ENCODE measurements around the gene TMEM171. TPM values are rescaled to one million over a fixed set of nuclear protein-coding genes. Genes with fewer than 3 reads are reported as not detected.

The TMEM171 gene
- total and polyA plus RNA-seq, 9 of the 15 experiments (the other 6 are each of a cell fraction or from before 2014, with no cell fraction given), result 0.08 TPM; not detected in 8

DNA sequence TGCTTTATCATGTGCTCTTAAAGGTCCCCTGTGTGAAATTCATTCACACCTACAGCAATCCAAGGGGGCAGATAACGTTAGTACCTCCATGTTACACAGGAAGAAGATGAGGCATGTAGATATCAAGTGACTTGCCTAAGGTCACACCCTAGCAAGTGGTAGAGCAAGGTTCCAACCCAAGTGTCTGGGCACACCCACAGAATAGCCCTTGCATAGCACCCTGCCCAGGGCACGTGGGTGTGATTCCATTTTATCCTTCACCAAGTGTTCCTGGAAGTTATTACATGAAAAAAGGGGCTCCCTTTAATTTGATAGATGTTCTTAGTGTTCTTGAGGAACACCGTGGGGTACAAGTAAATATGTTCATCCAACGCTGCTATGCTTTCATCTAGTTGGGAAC is 4.9 kb downstream of the TMEM171 start:
- no peak overlapping the region for H3K27ac ChIP-seq (ENCODE audit: extremely low read depth, low read depth, low read length)
- H3K36me3 ChIP-seq (ENCODE audit: control insufficient read depth, insufficient read depth, low read length), result no peaks in the 10 kb centered on the region
- WGBS (ENCODE audit: insufficient coverage, low coverage, missing lambda C conversion rate), result 0% methylated on average over 4 of the region's 4 CpGs
- POLR2A ChIA-PET, result interaction anchor here (0.7 kb wide), 1 partner anchor 95 kb away, joined by 3 read pairs; no protein-coding TSS in a partner anchor
- FAIRE-seq, result no peak
- peaks cover 23 to 48% of the 10 kb centered on the region in 2 experiments for H3K27me3 ChIP-seq (ENCODE audit: control insufficient read depth in 2 of 2, insufficient read depth in 2 of 2, low read length in 2 of 2)
- CTCF ChIA-PET (ENCODE audit: low intra/inter-chr PET ratio), result interaction anchor here (0.6 to 0.7 kb wide), 2 partner anchors 11 to 230 kb away, joined by 3 to 4 read pairs; no protein-coding TSS in a partner anchor
- no peak for ATAC-seq
- no peak overlapping the region for H3K9ac ChIP-seq (ENCODE audit: insufficient read depth in 1 of 2, low read depth in 2 of 2, low read length in 2 of 2)
- no peak for DNase-seq (ENCODE audit: extremely low read depth in 1 of 4, low spot score in 3 of 4)
- no peak overlapping the region for H3K4me2 ChIP-seq (ENCODE audit: insufficient read depth, low read length)
- intact Hi-C loops (cut with micrococcal nuclease) (no loop called here), in situ Hi-C loops (cut with MboI) (no loop called here)
- no peak for TF ChIP-seq FOXP1 (CRISPR knock-in tag; IDR thresholded peaks at IDR 0.05)
- TF ChIP-seq TEAD1 (CRISPR knock-in tag; IDR thresholded peaks at IDR 0.05), result no peak
- TF ChIP-seq SMAD3 (CRISPR knock-in tag; conservative IDR thresholded peaks at IDR 0.05), result no peak
- no peak for TF ChIP-seq TBL1XR1 (IDR thresholded peaks at IDR 0.05; ENCODE audit: low read length in 2 of 2)
- TF ChIP-seq, protein P1, sequence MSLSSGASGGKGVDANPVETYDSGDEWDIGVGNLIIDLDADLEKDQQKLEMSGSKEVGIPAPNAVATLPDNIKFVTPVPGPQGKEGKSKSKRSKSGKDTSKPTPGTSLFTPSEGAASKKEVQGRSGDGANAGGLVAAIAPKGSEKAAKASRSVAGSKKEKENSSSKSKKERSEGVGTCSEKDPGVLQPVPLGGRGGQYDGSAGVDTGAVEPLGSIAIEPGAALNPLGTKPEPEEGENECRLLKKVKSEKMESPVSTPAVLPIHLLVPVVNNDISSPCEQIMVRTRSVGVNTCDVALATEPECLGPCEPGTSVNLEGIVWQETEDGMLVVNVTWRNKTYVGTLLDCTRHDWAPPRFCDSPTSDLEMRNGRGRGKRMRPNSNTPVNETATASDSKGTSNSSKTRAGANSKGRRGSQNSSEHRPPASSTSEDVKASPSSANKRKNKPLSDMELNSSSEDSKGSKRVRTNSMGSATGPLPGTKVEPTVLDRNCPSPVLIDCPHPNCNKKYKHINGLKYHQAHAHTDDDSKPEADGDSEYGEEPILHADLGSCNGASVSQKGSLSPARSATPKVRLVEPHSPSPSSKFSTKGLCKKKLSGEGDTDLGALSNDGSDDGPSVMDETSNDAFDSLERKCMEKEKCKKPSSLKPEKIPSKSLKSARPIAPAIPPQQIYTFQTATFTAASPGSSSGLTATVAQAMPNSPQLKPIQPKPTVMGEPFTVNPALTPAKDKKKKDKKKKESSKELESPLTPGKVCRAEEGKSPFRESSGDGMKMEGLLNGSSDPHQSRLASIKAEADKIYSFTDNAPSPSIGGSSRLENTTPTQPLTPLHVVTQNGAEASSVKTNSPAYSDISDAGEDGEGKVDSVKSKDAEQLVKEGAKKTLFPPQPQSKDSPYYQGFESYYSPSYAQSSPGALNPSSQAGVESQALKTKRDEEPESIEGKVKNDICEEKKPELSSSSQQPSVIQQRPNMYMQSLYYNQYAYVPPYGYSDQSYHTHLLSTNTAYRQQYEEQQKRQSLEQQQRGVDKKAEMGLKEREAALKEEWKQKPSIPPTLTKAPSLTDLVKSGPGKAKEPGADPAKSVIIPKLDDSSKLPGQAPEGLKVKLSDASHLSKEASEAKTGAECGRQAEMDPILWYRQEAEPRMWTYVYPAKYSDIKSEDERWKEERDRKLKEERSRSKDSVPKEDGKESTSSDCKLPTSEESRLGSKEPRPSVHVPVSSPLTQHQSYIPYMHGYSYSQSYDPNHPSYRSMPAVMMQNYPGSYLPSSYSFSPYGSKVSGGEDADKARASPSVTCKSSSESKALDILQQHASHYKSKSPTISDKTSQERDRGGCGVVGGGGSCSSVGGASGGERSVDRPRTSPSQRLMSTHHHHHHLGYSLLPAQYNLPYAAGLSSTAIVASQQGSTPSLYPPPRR (CRISPR knock-in tag; IDR thresholded peaks at IDR 0.05; ENCODE audit: borderline replicate concordance), result no peak
- TF ChIP-seq, protein P2, sequence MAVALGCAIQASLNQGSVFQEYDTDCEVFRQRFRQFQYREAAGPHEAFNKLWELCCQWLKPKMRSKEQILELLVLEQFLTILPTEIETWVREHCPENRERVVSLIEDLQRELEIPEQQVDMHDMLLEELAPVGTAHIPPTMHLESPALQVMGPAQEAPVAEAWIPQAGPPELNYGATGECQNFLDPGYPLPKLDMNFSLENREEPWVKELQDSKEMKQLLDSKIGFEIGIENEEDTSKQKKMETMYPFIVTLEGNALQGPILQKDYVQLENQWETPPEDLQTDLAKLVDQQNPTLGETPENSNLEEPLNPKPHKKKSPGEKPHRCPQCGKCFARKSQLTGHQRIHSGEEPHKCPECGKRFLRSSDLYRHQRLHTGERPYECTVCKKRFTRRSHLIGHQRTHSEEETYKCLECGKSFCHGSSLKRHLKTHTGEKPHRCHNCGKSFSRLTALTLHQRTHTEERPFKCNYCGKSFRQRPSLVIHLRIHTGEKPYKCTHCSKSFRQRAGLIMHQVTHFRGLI (CRISPR knock-in tag; IDR thresholded peaks at IDR 0.05), result no peak
- no peak for TF ChIP-seq ZNF212 (CRISPR knock-in tag; IDR thresholded peaks at IDR 0.05)
- TF ChIP-seq RBBP5 (IDR thresholded peaks at IDR 0.05; ENCODE audit: borderline replicate concordance, insufficient read depth, low read length, poor library complexity, severe bottlenecking), result no peak
- TF ChIP-seq NFRKB (IDR thresholded peaks at IDR 0.05; ENCODE audit: low read depth), result no peak
- TF ChIP-seq, protein P3, sequence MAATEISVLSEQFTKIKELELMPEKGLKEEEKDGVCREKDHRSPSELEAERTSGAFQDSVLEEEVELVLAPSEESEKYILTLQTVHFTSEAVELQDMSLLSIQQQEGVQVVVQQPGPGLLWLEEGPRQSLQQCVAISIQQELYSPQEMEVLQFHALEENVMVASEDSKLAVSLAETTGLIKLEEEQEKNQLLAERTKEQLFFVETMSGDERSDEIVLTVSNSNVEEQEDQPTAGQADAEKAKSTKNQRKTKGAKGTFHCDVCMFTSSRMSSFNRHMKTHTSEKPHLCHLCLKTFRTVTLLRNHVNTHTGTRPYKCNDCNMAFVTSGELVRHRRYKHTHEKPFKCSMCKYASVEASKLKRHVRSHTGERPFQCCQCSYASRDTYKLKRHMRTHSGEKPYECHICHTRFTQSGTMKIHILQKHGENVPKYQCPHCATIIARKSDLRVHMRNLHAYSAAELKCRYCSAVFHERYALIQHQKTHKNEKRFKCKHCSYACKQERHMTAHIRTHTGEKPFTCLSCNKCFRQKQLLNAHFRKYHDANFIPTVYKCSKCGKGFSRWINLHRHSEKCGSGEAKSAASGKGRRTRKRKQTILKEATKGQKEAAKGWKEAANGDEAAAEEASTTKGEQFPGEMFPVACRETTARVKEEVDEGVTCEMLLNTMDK (IDR thresholded peaks at IDR 0.05; ENCODE audit: borderline replicate concordance, insufficient read depth, low read depth, low read length, poor library complexity, severe bottlenecking), result no peak
- no peak for TF ChIP-seq ZNF76 (CRISPR knock-in tag; IDR thresholded peaks at IDR 0.05; ENCODE audit: borderline replicate concordance)
- TF ChIP-seq ZSCAN32 (CRISPR knock-in tag; IDR thresholded peaks at IDR 0.05), result no peak
- no peak for TF ChIP-seq KLF1 (tag; IDR thresholded peaks at IDR 0.05)
- no peak for TF ChIP-seq MTA2 (IDR thresholded peaks at IDR 0.05; ENCODE audit: low read depth)
- H3K4me1 ChIP-seq (replicated peaks in 1 of 2; ENCODE audit: control insufficient read depth in 2 of 2, insufficient read depth in 2 of 2, low read length in 2 of 2), result peaks cover 0 to 9% of the 10 kb centered on the region in 2 experiments; a peak in 2 of 5 replicates
- no peak overlapping the region for H2AFZ ChIP-seq (ENCODE audit: low read depth, low read length)
- H3K9me1 ChIP-seq (ENCODE audit: control insufficient read depth, insufficient read depth, low read length), result no peaks in the 10 kb centered on the region
- H4K20me1 ChIP-seq (replicated peaks; ENCODE audit: control insufficient read depth, insufficient read depth, low read length), result no peaks in the 10 kb centered on the region
- H3K4me3 ChIP-seq, result no peak overlapping the region
- no TSS peak for BruUV-seq (replicated peaks)
- H3K9me3 ChIP-seq (replicated peaks; ENCODE audit: control insufficient read depth, insufficient read depth, low read depth, low read length), result no peaks in the 10 kb centered on the region
- no peaks in the 10 kb centered on the region for H3K79me2 ChIP-seq (ENCODE audit: control insufficient read depth, insufficient read depth, low read length)
